ENCODE results near the gene KCNG1.

Gene KCNG1

DNA sequence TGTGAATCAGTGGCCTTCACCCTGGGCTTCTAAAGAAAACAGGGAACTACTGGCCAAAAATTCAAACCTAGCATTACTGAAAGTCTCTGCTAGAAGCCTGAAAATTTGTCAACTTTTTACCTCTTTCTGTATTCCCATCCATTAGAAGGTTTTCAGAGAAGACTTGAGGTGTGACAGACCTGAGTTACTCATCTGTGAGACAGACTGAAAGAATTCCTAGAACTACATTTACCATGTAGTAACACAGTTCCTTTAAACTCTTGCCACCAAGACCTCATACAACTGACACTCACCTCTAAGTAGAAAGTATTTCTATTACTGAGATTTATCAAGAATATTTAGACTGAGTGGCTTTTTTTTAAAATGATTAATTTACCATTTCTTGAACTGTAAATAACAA is 69.1 kb downstream of the KCNG1 start:
- no peak for TF ChIP-seq POLR2AphosphoS5 (IDR thresholded peaks at IDR 0.05; ENCODE audit: low read depth, low read length)
- TF ChIP-seq TAF1 (IDR thresholded peaks at IDR 0.05; ENCODE audit: borderline replicate concordance, low read depth, low read length): no peak
- no peak for TF ChIP-seq POLR2A (IDR thresholded peaks at IDR 0.05; ENCODE audit: low read depth, low read length)
- DNase-seq (ENCODE audit: insufficient read length) (no peak), FAIRE-seq (no peak)
